WTC11 (cell line): ENCODE results near the gene ABHD6.
"Not testable (repeated sequence)": the region's sequence is repeated elsewhere in the genome, so short reads cannot be mapped to it uniquely, and the experiment has no call there.

ENCODE experiments used
- CBFB ChIP-seq: sonication (generic); formaldehyde crosslinking; IDR thresholded peaks from 2 replicates; pipeline ENCODE4 v1.8.1; 2022; ENCODE audit warnings: mild to moderate bottlenecking, low read depth, missing genetic modification reagents
- GABPB1 ChIP-seq: sonication (generic); formaldehyde crosslinking; IDR thresholded peaks from 2 replicates; pipeline ENCODE4 v1.8.1; 2023; ENCODE audit warnings: mild to moderate bottlenecking, missing genetic modification reagents
- JUN ChIP-seq: sonication (generic); formaldehyde crosslinking; IDR thresholded peaks from 2 replicates; pipeline ENCODE4 v1.8.0; 2023; ENCODE audit warnings: mild to moderate bottlenecking, missing genetic modification reagents
- NFE2L1 ChIP-seq: sonication (generic); formaldehyde crosslinking; IDR thresholded peaks from 2 replicates; pipeline ENCODE4 v1.8.1; 2023; ENCODE audit warnings: missing genetic modification reagents
- SP1 ChIP-seq: sonication (generic); formaldehyde crosslinking; conservative IDR thresholded peaks from 2 replicates; pipeline ENCODE4 v1.8.1; 2022; ENCODE audit warnings: missing genetic modification reagents
- TCF7 ChIP-seq: sonication (generic); formaldehyde crosslinking; IDR thresholded peaks from 2 replicates; pipeline ENCODE4 v1.8.0; 2022; ENCODE audit warnings: mild to moderate bottlenecking, low read depth, missing genetic modification reagents, moderate library complexity
- ZNF317 ChIP-seq: sonication (generic); formaldehyde crosslinking; IDR thresholded peaks from 2 replicates; pipeline ENCODE4 v1.8.1; 2023; ENCODE audit warnings: low read depth, mild to moderate bottlenecking, moderate library complexity, missing genetic modification reagents, borderline replicate concordance
- TF ChIP-seq, protein P1 (sequence below): fragments of 200-600 bp; IDR thresholded peaks from 2 replicates; pipeline ENCODE4 v1.8.0; 2022; ENCODE audit warnings: antibody characterized with exemption
- TF ChIP-seq, protein P2 (sequence below): sonication (generic); formaldehyde crosslinking; IDR thresholded peaks from 2 replicates; pipeline ENCODE4 v1.8.0; 2023; ENCODE audit warnings: mild to moderate bottlenecking, missing genetic modification reagents
- TF ChIP-seq, protein P3 (sequence below): sonication (generic); formaldehyde crosslinking; IDR thresholded peaks from 2 replicates; pipeline ENCODE4 v1.8.0; 2022; ENCODE audit warnings: mild to moderate bottlenecking, missing genetic modification reagents

DNA sequence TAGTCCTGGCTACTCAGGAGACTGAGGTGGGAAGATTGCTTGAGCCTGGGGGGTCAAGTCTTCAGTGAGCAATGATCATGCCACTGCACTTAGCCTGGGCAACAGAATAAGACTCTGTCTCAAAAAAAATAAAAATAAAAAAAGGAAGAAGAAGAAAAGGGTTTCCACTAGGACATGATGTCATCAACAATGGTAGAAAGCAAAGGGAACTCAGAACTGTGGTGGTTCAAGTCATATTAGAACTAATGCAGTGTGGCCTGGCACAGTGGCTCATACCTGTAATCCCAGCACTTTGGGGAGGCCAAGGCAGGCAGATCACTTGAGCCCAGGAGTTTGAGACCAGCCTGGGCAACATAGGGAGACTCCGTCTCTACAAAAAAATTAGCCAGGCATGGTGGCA lies 30.0 kb downstream of the ABHD6 start:
- TF ChIP-seq SP1 (CRISPR knock-in tag); JUN (CRISPR knock-in tag); NFE2L1; TCF7 (CRISPR knock-in tag); GABPB1 (CRISPR knock-in tag); CBFB (CRISPR knock-in tag); ZNF317 (CRISPR knock-in tag): not testable (repeated sequence)
- TF ChIP-seq, protein P1, sequence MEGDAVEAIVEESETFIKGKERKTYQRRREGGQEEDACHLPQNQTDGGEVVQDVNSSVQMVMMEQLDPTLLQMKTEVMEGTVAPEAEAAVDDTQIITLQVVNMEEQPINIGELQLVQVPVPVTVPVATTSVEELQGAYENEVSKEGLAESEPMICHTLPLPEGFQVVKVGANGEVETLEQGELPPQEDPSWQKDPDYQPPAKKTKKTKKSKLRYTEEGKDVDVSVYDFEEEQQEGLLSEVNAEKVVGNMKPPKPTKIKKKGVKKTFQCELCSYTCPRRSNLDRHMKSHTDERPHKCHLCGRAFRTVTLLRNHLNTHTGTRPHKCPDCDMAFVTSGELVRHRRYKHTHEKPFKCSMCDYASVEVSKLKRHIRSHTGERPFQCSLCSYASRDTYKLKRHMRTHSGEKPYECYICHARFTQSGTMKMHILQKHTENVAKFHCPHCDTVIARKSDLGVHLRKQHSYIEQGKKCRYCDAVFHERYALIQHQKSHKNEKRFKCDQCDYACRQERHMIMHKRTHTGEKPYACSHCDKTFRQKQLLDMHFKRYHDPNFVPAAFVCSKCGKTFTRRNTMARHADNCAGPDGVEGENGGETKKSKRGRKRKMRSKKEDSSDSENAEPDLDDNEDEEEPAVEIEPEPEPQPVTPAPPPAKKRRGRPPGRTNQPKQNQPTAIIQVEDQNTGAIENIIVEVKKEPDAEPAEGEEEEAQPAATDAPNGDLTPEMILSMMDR: not testable (repeated sequence)
- TF ChIP-seq, protein P2, sequence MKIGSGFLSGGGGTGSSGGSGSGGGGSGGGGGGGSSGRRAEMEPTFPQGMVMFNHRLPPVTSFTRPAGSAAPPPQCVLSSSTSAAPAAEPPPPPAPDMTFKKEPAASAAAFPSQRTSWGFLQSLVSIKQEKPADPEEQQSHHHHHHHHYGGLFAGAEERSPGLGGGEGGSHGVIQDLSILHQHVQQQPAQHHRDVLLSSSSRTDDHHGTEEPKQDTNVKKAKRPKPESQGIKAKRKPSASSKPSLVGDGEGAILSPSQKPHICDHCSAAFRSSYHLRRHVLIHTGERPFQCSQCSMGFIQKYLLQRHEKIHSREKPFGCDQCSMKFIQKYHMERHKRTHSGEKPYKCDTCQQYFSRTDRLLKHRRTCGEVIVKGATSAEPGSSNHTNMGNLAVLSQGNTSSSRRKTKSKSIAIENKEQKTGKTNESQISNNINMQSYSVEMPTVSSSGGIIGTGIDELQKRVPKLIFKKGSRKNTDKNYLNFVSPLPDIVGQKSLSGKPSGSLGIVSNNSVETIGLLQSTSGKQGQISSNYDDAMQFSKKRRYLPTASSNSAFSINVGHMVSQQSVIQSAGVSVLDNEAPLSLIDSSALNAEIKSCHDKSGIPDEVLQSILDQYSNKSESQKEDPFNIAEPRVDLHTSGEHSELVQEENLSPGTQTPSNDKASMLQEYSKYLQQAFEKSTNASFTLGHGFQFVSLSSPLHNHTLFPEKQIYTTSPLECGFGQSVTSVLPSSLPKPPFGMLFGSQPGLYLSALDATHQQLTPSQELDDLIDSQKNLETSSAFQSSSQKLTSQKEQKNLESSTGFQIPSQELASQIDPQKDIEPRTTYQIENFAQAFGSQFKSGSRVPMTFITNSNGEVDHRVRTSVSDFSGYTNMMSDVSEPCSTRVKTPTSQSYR (CRISPR knock-in tag): not testable (repeated sequence)
- TF ChIP-seq, protein P3, sequence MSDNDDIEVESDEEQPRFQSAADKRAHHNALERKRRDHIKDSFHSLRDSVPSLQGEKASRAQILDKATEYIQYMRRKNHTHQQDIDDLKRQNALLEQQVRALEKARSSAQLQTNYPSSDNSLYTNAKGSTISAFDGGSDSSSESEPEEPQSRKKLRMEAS: not testable (repeated sequence)
